H1 (cell line): ENCODE data around the gene SLC15A3. TPM values are rescaled to one million over a fixed set of nuclear protein-coding genes. Genes with fewer than 3 reads are reported as not detected.
A peak's percentile ranks its signal among the peaks of the same experiment; 100 is the strongest.

ENCODE experiments used
- CTCF ChIA-PET: fragments of 300-600 bp; sonication (Branson Sonifier 250); formaldehyde crosslinking; loops from one replicate; lab custom pipeline; 2021; ENCODE audit not compliant: partially characterized antibody; lab: Charles Lee
- POLR2A ChIA-PET: fragments of 300-600 bp; sonication (Branson Sonifier 250); formaldehyde crosslinking; loops from one replicate; lab custom pipeline; 2021; ENCODE audit warnings: inconsistent platforms; ENCODE audit not compliant: partially characterized antibody; lab: Charles Lee
- DNase-seq, 2 experiments: peaks; one replicate each; pipeline versions ENCODE4 v3.0.0 to v3.0.0-alpha.2; 2010 to 2022; ENCODE audit warnings: low spot score in 2 of 2, low read depth in 1 of 2, mixed read lengths in 1 of 2
- FAIRE-seq: peaks from 2 replicates; lab custom pipeline; 2011; peaks lifted over from hg19 to GRCh38; lab: Jason Lieb, UNC
- H2AFZ ChIP-seq: 2 replicates; pipeline ENCODE4 v1.8.1; 2012; ENCODE audit warnings: low read length, inconsistent platforms
- H2AK5ac ChIP-seq: 2 replicates; pipeline ENCODE4 v1.6.1; 2013; ENCODE audit warnings: low read depth, low read length
- H2BK120ac ChIP-seq: replicated peaks from 2 replicates; pipeline ENCODE3; 2013; ENCODE audit warnings: low read depth, low read length, inconsistent platforms
- H2BK12ac ChIP-seq: 2 replicates; pipeline ENCODE4 v1.6.1; 2013; ENCODE audit warnings: low read depth, low read length
- H2BK15ac ChIP-seq: 2 replicates; pipeline ENCODE4 v1.6.1; 2013; ENCODE audit warnings: low read length
- H2BK20ac ChIP-seq: 2 replicates; pipeline ENCODE4 v1.6.1; 2013; ENCODE audit warnings: low read length
- H2BK5ac ChIP-seq: 2 replicates; pipeline ENCODE4 v1.6.1; 2013; ENCODE audit warnings: low read depth, low read length
- H3K14ac ChIP-seq: 2 replicates; pipeline ENCODE4 v1.6.1; 2013; ENCODE audit warnings: inconsistent platforms; ENCODE audit not compliant: insufficient read length
- H3K18ac ChIP-seq: 2 replicates; pipeline ENCODE4 v1.6.1; 2013; ENCODE audit warnings: low read length; ENCODE audit errors: extremely low read depth
- H3K23ac ChIP-seq: 2 replicates; pipeline ENCODE4 v1.6.1; 2013; ENCODE audit warnings: inconsistent platforms; ENCODE audit not compliant: insufficient read length
- H3K23me2 ChIP-seq: 2 replicates; pipeline ENCODE4 v1.6.1; 2013; ENCODE audit warnings: low read depth, low read length
- H3K27ac ChIP-seq: 2 replicates; pipeline ENCODE4 v1.6.1; 2011; ENCODE audit warnings: low read depth, low read length, inconsistent platforms
- H3K27me3 ChIP-seq, 4 experiments: replicated peaks in 1 of 4; 1 replicate in 1 of 4; 2 replicates in 3 of 4; pipeline versions ENCODE4 v1.6.1 to v1.8.1; 2011 to 2013; ENCODE audit warnings: low read length in 3 of 4, mild to moderate bottlenecking in 3 of 4, inconsistent platforms in 2 of 4, mixed read lengths in 2 of 4, moderate library complexity in 1 of 4; ENCODE audit not compliant: control insufficient read depth in 3 of 4, insufficient read depth in 3 of 4; ENCODE audit errors: extremely low read depth in 1 of 4
- H3K36me3 ChIP-seq, 4 experiments: 2 replicates each; pipeline versions ENCODE4 v1.6.1 to v1.8.1; 2011 to 2013; ENCODE audit warnings: mild to moderate bottlenecking in 4 of 4, low read length in 3 of 4, moderate library complexity in 2 of 4, control low read depth in 1 of 4, inconsistent platforms in 1 of 4; ENCODE audit not compliant: insufficient read depth in 4 of 4, control insufficient read depth in 2 of 4
- H3K4ac ChIP-seq: replicated peaks from 2 replicates; pipeline ENCODE3; 2013; ENCODE audit warnings: low read length, low read depth, mixed read lengths, inconsistent platforms; ENCODE audit not compliant: insufficient read length
- H3K4me1 ChIP-seq, 4 experiments: replicated peaks in 1 of 4; 1 replicate in 1 of 4; 2 replicates in 3 of 4; pipeline versions ENCODE4 v1.6.1 to v1.8.1; 2011 to 2013; ENCODE audit warnings: low read length in 3 of 4, inconsistent platforms in 2 of 4, mixed read lengths in 1 of 4; ENCODE audit not compliant: insufficient read depth in 4 of 4, control insufficient read depth in 3 of 4
- H3K4me2 ChIP-seq, 2 experiments: 2 replicates each; pipeline versions ENCODE4 v1.6.1 to v1.8.1; 2011 to 2013; ENCODE audit warnings: low read depth in 2 of 2, low read length in 2 of 2, control low read depth in 1 of 2, inconsistent platforms in 1 of 2, mild to moderate bottlenecking in 1 of 2; ENCODE audit not compliant: insufficient read depth in 1 of 2
- H3K4me3 ChIP-seq, 4 experiments: fragments of 200-600, 300-600 bp in 1 of 4; sonication (generic), shearing (Covaris generic), sonication (Bioruptor Twin) in 1 of 4; 2 replicates each; pipeline versions ENCODE4 v1.5.1 to v1.8.1; 2011 to 2016; ENCODE audit warnings: low read length in 4 of 4, low read depth in 3 of 4, control low read depth in 2 of 4, inconsistent platforms in 2 of 4, mild to moderate bottlenecking in 2 of 4, mixed read lengths in 1 of 4, moderate library complexity in 1 of 4; ENCODE audit not compliant: insufficient read depth in 2 of 4; ENCODE audit errors: extremely low read depth in 1 of 4
- H3K56ac ChIP-seq: replicated peaks from 2 replicates; pipeline ENCODE3; 2013; ENCODE audit warnings: low read depth, mild to moderate bottlenecking, mixed read lengths, low read length, inconsistent platforms; ENCODE audit not compliant: insufficient read length
- H3K79me1 ChIP-seq: 2 replicates; pipeline ENCODE4 v1.6.1; 2013; ENCODE audit warnings: low read depth, low read length, control low read depth
- H3K79me2 ChIP-seq, 2 experiments: 2 replicates each; pipeline versions ENCODE4 v1.6.1 to v1.8.1; 2012 to 2013; ENCODE audit warnings: low read length in 2 of 2, mild to moderate bottlenecking in 2 of 2, inconsistent platforms in 1 of 2; ENCODE audit not compliant: insufficient read depth in 2 of 2, control insufficient read depth in 1 of 2
- H3K9ac ChIP-seq, 4 experiments: replicated peaks in 1 of 4; 1 replicate in 1 of 4; 2 replicates in 3 of 4; pipeline versions ENCODE4 v1.6.1 to v1.8.1; 2011 to 2013; ENCODE audit warnings: low read depth in 3 of 4, low read length in 3 of 4, control low read depth in 2 of 4, mild to moderate bottlenecking in 2 of 4, moderate library complexity in 2 of 4, inconsistent platforms in 1 of 4; ENCODE audit errors: extremely low read depth in 1 of 4
- H3K9me3 ChIP-seq, 2 experiments: 2 replicates each; pipeline versions ENCODE4 v1.6.1 to v1.8.1; 2012 to 2013; ENCODE audit warnings: mild to moderate bottlenecking in 2 of 2, moderate library complexity in 2 of 2, control low read depth in 1 of 2, inconsistent platforms in 1 of 2, low read depth in 1 of 2, low read length in 1 of 2, mixed read lengths in 1 of 2; ENCODE audit not compliant: insufficient read depth in 2 of 2
- H4K20me1 ChIP-seq, 2 experiments: replicated peaks in 1 of 2; 2 replicates each; pipeline versions ENCODE3 to v1.8.1; 2011 to 2013; ENCODE audit warnings: inconsistent platforms in 2 of 2, low read length in 2 of 2, mild to moderate bottlenecking in 1 of 2; ENCODE audit not compliant: insufficient read depth in 2 of 2, control insufficient read depth in 1 of 2
- H4K5ac ChIP-seq: 2 replicates; pipeline ENCODE4 v1.6.1; 2013; ENCODE audit warnings: low read length, low read depth, mixed read lengths, inconsistent platforms; ENCODE audit not compliant: insufficient read length
- H4K8ac ChIP-seq: 2 replicates; pipeline ENCODE4 v1.8.0; 2013; ENCODE audit warnings: mild to moderate bottlenecking, moderate library complexity, low read length, inconsistent platforms; ENCODE audit not compliant: insufficient read depth; ENCODE audit errors: extremely low read depth
- H4K91ac ChIP-seq: replicated peaks from 2 replicates; pipeline ENCODE3; 2013; ENCODE audit warnings: low read length, mixed read lengths, inconsistent platforms; ENCODE audit not compliant: insufficient read length
- BACH1 ChIP-seq: IDR thresholded peaks from 2 replicates; pipeline ENCODE4 v1.6.1; 2012; ENCODE audit warnings: low read length, improper control_type of control experiment
- PHF8 ChIP-seq: fragments of 200-600 bp; sonication (generic); conservative IDR thresholded peaks from 2 replicates; pipeline ENCODE4 v1.7.1; 2012; ENCODE audit warnings: low read depth, mild to moderate bottlenecking, inconsistent platforms, low read length, moderate library complexity
- WGBS, 2 experiments: shearing (Covaris generic) in 1 of 2; methylation state at CpG; one replicate each; pipeline versions ENCODE4 v1.1.6 to v1.1.7; 2013 to 2015; ENCODE audit warnings: low lambda C conversion rate in 2 of 2, mixed read lengths in 2 of 2, inconsistent platforms in 1 of 2, low coverage in 1 of 2, missing lambda C conversion rate in 1 of 2; ENCODE audit not compliant: insufficient replicate concordance in 2 of 2, insufficient coverage in 1 of 2, insufficient read length in 1 of 2; ENCODE audit errors: extremely low coverage in 1 of 2, missing lambda C conversion rate in 1 of 2; 5-methylcytosine and 5-hydroxymethylcytosine counted together
- polyA plus RNA-seq, 7 experiments: library from polyadenylated mRNA; depleted of rRNA in 3 of 7; stranded (reverse) in 5 of 7; unstranded in 2 of 7; fragments of >200 nt in 5 of 7; fragments of 200-250 nt in 2 of 7; gene quantifications; 1 replicate in 5 of 7; 2 replicates in 1 of 7; 4 replicates in 1 of 7; pipeline versions ENCODE4 v1.2.1 to v1.2.3, GENCODE V29; 2011 to 2013; ENCODE audit warnings: missing spikeins in 2 of 7, mixed read lengths in 2 of 7
- total RNA-seq: library from RNA; stranded (reverse); fragmentation: NEBNext Ultra II Directional; extraction: Animal tissue kit (Norgen Biotek cat#: 25700); gene quantifications from 2 replicates; pipeline ENCODE4 v1.2.1, GENCODE V29; 2021

The SLC15A3 gene
- total and polyA plus RNA-seq, 2 of the 8 experiments (the other 6 are each of a cell fraction or from before 2014, with no cell fraction given): 25.8 to 31.0 TPM

DNA sequence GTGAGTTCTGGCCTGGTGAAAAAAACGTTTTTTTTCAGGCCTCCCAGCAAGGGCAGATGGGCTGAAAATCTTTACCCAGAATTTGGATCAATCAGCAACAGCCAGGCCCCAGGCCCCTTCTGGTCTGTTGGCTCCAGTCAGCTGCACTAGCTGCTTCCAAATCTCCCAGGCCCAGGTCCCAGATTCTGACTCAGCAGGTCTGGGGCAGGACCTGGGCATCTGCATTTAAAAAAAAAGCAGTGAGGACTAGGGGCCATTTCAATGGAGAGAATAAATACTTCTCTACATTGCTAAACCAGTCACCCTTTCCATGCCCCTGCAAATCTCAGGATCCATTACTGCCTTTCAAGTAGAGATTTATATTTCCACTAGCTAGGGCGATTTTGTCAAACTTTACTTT, 4.3 kb downstream of the SLC15A3 start:
- ChIA-PET POLR2A (interaction anchor here (0.7 to 2.1 kb wide), 3 partner anchors 33 to 699 kb away, joined by 3 to 4 read pairs (median 3); partner anchors contain the start of gene TMEM138), CTCF (interaction anchor here (0.8 to 1.5 kb wide), 5 partner anchors 9 to 181 kb away, joined by 3 to 4 read pairs (median 3); no protein-coding TSS in a partner anchor)
- Histone ChIP-seq H3K9ac (no peak overlapping the region), H3K79me1 (no peaks in the 10 kb centered on the region; the same call in 1 of the 2 replicates), H3K4me1 (peaks cover 0 to 22% (median 14%) of the 10 kb centered on the region in 4 experiments; a peak in 6 of 7 replicates), H3K27ac (no peak overlapping the region), H2BK15ac (no peak overlapping the region), H2BK5ac (no peak overlapping the region), H2BK120ac (no peak overlapping the region), H3K4me2 (peak overlapping the region; percentile 16 to 45; a peak in 2 of 4 replicates), H3K23me2 (peaks cover 15% of the 10 kb centered on the region; the same call in 1 of the 2 replicates), H4K91ac (no peak overlapping the region), H4K20me1 (peaks cover 0 to 3% of the 10 kb centered on the region in 2 experiments), H3K27me3 (peaks cover 0 to 15% (median 7%) of the 10 kb centered on the region in 4 experiments; a peak in 4 of 7 replicates), H4K8ac (no peak overlapping the region), H3K4me3 (no peak overlapping the region), H2AFZ (no peak overlapping the region), H3K79me2 (peaks cover 0 to 2% of the 10 kb centered on the region in 2 experiments; a peak in 1 of 4 replicates), H3K14ac (no peak overlapping the region), H3K18ac (no peak overlapping the region), H3K23ac (no peak overlapping the region), H3K4ac (no peak overlapping the region), H2BK12ac (no peak overlapping the region), H3K9me3 (no peaks in the 10 kb centered on the region), H2BK20ac (no peak overlapping the region), H2AK5ac (no peak overlapping the region), H3K36me3 (0 out of 8 replicates have a peak, but pooled peaks cover 0 to 2% (median 0%) of the 10 kb centered on the region in 4 experiments), H3K56ac (no peak overlapping the region), H4K5ac (no peak overlapping the region)
- DNase-seq: no peak
- WGBS, 2 experiments: 6% methylated on average over 2 of the region's 2 CpGs; no CpG with 5 or more reads in 1 of the 2 experiments
- no peak for FAIRE-seq
- peak; percentile 55 for TF ChIP-seq BACH1
- no peak for TF ChIP-seq PHF8
